Caco-2 (cell line): Measurements from ENCODE around the gene PDE6D. TPM values are rescaled to one million over a fixed set of nuclear protein-coding genes. Genes with fewer than 3 reads are reported as not detected.

ENCODE experiments used
- BruUV-seq: library from RNA; stranded (reverse); fragments of 400-500 nt; replicated peaks from 2 replicates; lab custom pipeline; 2021; lab: Mats Ljungman, UMichigan
- CTCF ChIA-PET: fragments of 300-600 bp; sonication (Branson Sonifier 250); formaldehyde crosslinking; loops from one replicate; lab custom pipeline; 2022; ENCODE audit warnings: antibody characterized with exemption; lab: Charles Lee
- POLR2A ChIA-PET: fragments of 300-600 bp; sonication (Branson Sonifier 250); formaldehyde crosslinking; loops from one replicate; lab custom pipeline; 2022; ENCODE audit warnings: antibody characterized with exemption; lab: Charles Lee
- DNase-seq, 2 experiments: peaks; one replicate each; pipeline versions ENCODE4 v3.0.0 to v3.0.0-alpha.2; 2020 to 2022
- H3K27me3 ChIP-seq: replicated peaks from 2 replicates; pipeline ENCODE4 v1.6.0; 2011; ENCODE audit warnings: low read length; ENCODE audit not compliant: control insufficient read depth, insufficient read depth
- H3K36me3 ChIP-seq: 2 replicates; pipeline ENCODE4 v1.5.1; 2011; ENCODE audit warnings: low read length; ENCODE audit not compliant: control insufficient read depth, insufficient read depth
- H3K4me1 ChIP-seq: fragments of 250-450 bp; sonication (Bioruptor Pico); 2 replicates; pipeline ENCODE4 v1.5.1; 2020; ENCODE audit warnings: mild to moderate bottlenecking
- H3K4me3 ChIP-seq: 2 replicates; pipeline ENCODE4 v1.5.1; 2011; ENCODE audit warnings: low read depth, mild to moderate bottlenecking, control low read depth, low read length
- H3K9me3 ChIP-seq: fragments of 250-450 bp; sonication (Bioruptor Pico); 2 replicates; pipeline ENCODE4 v1.5.1; 2020; ENCODE audit warnings: mild to moderate bottlenecking, moderate library complexity
- H3K27ac Mint-ChIP-seq: one replicate; pipeline ENCODE4 v1.8.0; 2022; ENCODE audit warnings: mixed read lengths; ENCODE audit not compliant: unreplicated experiment
- H3K27me3 Mint-ChIP-seq: one replicate; pipeline ENCODE4 v1.8.0; 2022; ENCODE audit warnings: mixed read lengths; ENCODE audit not compliant: insufficient read depth, unreplicated experiment
- H3K36me3 Mint-ChIP-seq: one replicate; pipeline ENCODE4 v1.8.0; 2022; ENCODE audit warnings: mild to moderate bottlenecking, mixed read lengths; ENCODE audit not compliant: insufficient read depth, unreplicated experiment
- H3K4me1 Mint-ChIP-seq: one replicate; pipeline ENCODE4 v1.8.0; 2022; ENCODE audit warnings: low read depth, mixed read lengths; ENCODE audit not compliant: unreplicated experiment
- H3K4me3 Mint-ChIP-seq: one replicate; pipeline ENCODE4 v1.8.0; 2022; ENCODE audit warnings: mild to moderate bottlenecking, moderate library complexity, mixed read lengths; ENCODE audit not compliant: unreplicated experiment
- H3K9me3 Mint-ChIP-seq: one replicate; pipeline ENCODE4 v1.8.0; 2022; ENCODE audit warnings: mixed read lengths; ENCODE audit not compliant: unreplicated experiment
- intact Hi-C: fragments of 100-400 bp; cut with micrococcal nuclease; formaldehyde crosslinking; loops from one replicate; pipeline ENCODE4 v1.10.0; 2022; ENCODE audit not compliant: unreplicated experiment
- total RNA-seq: library from RNA; stranded (reverse); gene quantifications from 2 replicates; pipeline ENCODE4 v1.2.3, GENCODE V29; 2022
- TF ChIP-seq, protein P1 (sequence below), 2 experiments: fragments of 200-600 bp in 1 of 2; IDR thresholded peaks; 1 replicate in 1 of 2; 2 replicates in 1 of 2; pipeline versions ENCODE4 v1.5.1 to v1.8.0; 2011 to 2022; ENCODE audit warnings: antibody characterized with exemption in 1 of 2, control low read depth in 1 of 2, inconsistent platforms in 1 of 2, low read depth in 1 of 2, low read length in 1 of 2, mild to moderate bottlenecking in 1 of 2, moderate library complexity in 1 of 2; ENCODE audit not compliant: insufficient read depth in 1 of 2, severe bottlenecking in 1 of 2, unreplicated experiment in 1 of 2

Gene PDE6D
- total RNA-seq, 1 experiment from 2014 or later = 9.1 TPM

DNA sequence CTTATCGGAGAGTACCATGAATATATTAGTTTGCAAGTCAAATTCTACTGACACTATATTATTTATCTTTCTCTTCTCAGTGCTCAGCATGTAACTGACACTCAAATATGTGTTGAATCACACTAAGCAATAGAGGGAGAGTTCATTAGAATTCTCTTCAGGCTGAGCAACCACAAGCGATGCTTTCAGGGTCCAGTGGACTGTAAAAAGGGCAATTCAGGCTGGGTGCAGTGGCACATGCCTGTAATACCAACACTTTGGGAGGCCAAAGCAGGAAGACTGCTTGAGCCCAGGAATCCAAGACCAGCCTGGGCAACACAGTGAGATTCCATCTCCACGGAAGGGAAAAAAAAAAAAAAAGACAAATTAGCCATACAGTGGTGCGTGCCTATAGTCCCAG is 16.3 kb downstream of the PDE6D start:
- Mint-ChIP-seq H3K27me3 (no peaks in the 10 kb centered on the region), H3K4me3 (no peak overlapping the region), H3K4me1 (no peaks in the 10 kb centered on the region), H3K9me3 (no peaks in the 10 kb centered on the region), H3K36me3 (no peaks in the 10 kb centered on the region), H3K27ac (no peak overlapping the region)
- no peaks in the 10 kb centered on the region for H3K36me3 ChIP-seq
- H3K4me3 ChIP-seq = no peak overlapping the region
- CTCF ChIA-PET = no interaction called here
- no peaks in the 10 kb centered on the region for H3K27me3 ChIP-seq
- no TSS peak for BruUV-seq
- DNase-seq = no peak
- no peaks in the 10 kb centered on the region for H3K4me1 ChIP-seq
- POLR2A ChIA-PET = no interaction called here
- no peaks in the 10 kb centered on the region for H3K9me3 ChIP-seq
- TF ChIP-seq, protein P1, sequence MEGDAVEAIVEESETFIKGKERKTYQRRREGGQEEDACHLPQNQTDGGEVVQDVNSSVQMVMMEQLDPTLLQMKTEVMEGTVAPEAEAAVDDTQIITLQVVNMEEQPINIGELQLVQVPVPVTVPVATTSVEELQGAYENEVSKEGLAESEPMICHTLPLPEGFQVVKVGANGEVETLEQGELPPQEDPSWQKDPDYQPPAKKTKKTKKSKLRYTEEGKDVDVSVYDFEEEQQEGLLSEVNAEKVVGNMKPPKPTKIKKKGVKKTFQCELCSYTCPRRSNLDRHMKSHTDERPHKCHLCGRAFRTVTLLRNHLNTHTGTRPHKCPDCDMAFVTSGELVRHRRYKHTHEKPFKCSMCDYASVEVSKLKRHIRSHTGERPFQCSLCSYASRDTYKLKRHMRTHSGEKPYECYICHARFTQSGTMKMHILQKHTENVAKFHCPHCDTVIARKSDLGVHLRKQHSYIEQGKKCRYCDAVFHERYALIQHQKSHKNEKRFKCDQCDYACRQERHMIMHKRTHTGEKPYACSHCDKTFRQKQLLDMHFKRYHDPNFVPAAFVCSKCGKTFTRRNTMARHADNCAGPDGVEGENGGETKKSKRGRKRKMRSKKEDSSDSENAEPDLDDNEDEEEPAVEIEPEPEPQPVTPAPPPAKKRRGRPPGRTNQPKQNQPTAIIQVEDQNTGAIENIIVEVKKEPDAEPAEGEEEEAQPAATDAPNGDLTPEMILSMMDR (IDR thresholded peaks at IDR 0.05; ENCODE audit: insufficient read depth in 1 of 2, low read depth in 1 of 2, low read length in 1 of 2, severe bottlenecking in 1 of 2, unreplicated experiment in 1 of 2) = no peak
- intact Hi-C loops = no loop called here

DNA sequence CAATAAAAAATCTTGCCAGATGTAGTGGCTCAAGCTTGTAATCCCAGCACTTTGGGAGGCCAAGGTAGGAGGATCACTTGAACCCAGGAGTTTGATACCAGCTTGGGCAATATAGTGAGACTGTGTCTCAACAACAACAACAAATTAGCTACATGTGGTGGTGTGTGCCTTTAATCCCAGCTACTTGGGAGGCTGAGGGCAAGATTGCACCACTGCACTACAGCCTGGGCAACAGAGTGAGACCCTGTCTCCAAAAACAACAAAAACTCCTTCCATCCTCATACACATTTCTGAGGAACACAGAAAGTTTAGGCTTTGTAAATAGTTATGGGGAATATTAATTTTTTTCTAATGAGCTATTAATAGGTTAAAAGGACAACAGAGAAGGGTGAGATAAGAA is 17.0 kb downstream of the PDE6D start:
- intact Hi-C loops = no loop called here
- no peaks in the 10 kb centered on the region for H3K9me3 Mint-ChIP-seq
- Histone ChIP-seq H3K4me1 (no peaks in the 10 kb centered on the region), H3K9me3 (no peaks in the 10 kb centered on the region), H3K27me3 (no peaks in the 10 kb centered on the region), H3K36me3 (no peaks in the 10 kb centered on the region), H3K4me3 (no peak overlapping the region)
- H3K27ac Mint-ChIP-seq = no peak overlapping the region
- TF ChIP-seq, protein P1 (IDR thresholded peaks at IDR 0.05; ENCODE audit: insufficient read depth in 1 of 2, low read depth in 1 of 2, low read length in 1 of 2, severe bottlenecking in 1 of 2, unreplicated experiment in 1 of 2) = no peak
- H3K4me3 Mint-ChIP-seq = no peak overlapping the region
- no peaks in the 10 kb centered on the region for H3K36me3 Mint-ChIP-seq
- ChIA-PET POLR2A (no interaction called here), CTCF (no interaction called here)
- DNase-seq = no peak
- BruUV-seq = no TSS peak
- H3K27me3 Mint-ChIP-seq = no peaks in the 10 kb centered on the region
- no peaks in the 10 kb centered on the region for H3K4me1 Mint-ChIP-seq

DNA sequence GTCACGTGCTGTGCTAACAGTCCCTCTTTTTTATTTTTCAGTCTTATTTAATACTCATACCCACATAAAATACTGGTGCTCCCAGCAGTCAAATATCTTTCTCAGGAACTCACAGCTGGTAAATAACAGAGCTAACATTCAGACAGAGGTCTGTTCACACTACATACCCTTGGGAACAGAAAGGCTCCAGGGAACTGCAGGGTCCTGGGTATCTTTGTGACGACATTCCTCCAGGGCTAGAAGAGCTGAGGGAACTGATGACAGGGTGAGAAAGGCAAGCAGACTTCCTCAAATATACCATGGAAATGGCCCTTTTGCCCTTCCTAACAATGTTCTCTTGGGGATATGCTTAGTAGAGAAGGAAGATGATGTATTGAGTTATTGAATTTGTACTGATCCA is 19.3 kb downstream of the PDE6D start:
- DNase-seq = no peak
- Histone ChIP-seq H3K27me3 (no peaks in the 10 kb centered on the region), H3K9me3 (no peaks in the 10 kb centered on the region), H3K4me1 (no peaks in the 10 kb centered on the region), H3K36me3 (no peaks in the 10 kb centered on the region), H3K4me3 (no peak overlapping the region)
- ChIA-PET POLR2A (no interaction called here), CTCF (interaction anchor here (0.9 kb wide), 1 partner anchor 18 kb away, joined by 4 read pairs; no protein-coding TSS in a partner anchor)
- no TSS peak for BruUV-seq
- TF ChIP-seq, protein P1 (IDR thresholded peaks at IDR 0.05; ENCODE audit: insufficient read depth in 1 of 2, low read depth in 1 of 2, low read length in 1 of 2, severe bottlenecking in 1 of 2, unreplicated experiment in 1 of 2) = no peak
- Mint-ChIP-seq H3K36me3 (no peaks in the 10 kb centered on the region), H3K4me3 (no peak overlapping the region), H3K9me3 (no peaks in the 10 kb centered on the region), H3K27ac (no peak overlapping the region), H3K4me1 (no peaks in the 10 kb centered on the region), H3K27me3 (no peaks in the 10 kb centered on the region)
- intact Hi-C loops = no loop called here
